ENCODE results near the gene DBI.

DNA sequence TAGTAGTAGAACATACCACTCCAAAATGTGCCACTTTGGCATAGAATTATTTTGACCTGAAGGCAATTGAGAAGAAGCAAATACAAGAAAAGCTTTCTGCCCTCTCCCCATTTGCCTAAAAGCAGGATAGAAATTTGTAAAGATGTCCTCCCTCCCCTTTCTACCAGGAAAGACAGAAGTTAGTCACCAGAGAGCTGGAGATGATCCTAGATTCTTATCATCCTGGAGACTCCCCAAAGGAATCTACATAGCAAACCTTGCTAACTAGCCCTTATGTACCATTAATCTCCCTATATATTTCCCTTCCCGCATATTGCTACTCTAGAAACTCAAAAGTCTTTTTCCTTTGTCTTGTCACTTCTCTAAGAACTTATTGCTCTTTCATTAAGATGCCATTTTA, 52.3 kb downstream of the DBI start:
- TF ChIP-seq POLR2AphosphoS5 (IDR thresholded peaks at IDR 0.05) (no peak), POLR2A (IDR thresholded peaks at IDR 0.05) (no peak)
- TF ChIP-seq, protein P1, sequence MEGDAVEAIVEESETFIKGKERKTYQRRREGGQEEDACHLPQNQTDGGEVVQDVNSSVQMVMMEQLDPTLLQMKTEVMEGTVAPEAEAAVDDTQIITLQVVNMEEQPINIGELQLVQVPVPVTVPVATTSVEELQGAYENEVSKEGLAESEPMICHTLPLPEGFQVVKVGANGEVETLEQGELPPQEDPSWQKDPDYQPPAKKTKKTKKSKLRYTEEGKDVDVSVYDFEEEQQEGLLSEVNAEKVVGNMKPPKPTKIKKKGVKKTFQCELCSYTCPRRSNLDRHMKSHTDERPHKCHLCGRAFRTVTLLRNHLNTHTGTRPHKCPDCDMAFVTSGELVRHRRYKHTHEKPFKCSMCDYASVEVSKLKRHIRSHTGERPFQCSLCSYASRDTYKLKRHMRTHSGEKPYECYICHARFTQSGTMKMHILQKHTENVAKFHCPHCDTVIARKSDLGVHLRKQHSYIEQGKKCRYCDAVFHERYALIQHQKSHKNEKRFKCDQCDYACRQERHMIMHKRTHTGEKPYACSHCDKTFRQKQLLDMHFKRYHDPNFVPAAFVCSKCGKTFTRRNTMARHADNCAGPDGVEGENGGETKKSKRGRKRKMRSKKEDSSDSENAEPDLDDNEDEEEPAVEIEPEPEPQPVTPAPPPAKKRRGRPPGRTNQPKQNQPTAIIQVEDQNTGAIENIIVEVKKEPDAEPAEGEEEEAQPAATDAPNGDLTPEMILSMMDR (IDR thresholded peaks at IDR 0.05) = no peak

Measured in prostate gland (tissue), 2 donors.